Fibroblast of the aortic adventitia (primary cell): ENCODE results near the gene IPO4. TPM values are rescaled to one million over a fixed set of nuclear protein-coding genes. Genes with fewer than 3 reads are reported as not detected.
A peak's percentile ranks its signal among the peaks of the same experiment; 100 is the strongest.

Experiments used
- DNase-seq: peaks from one replicate; pipeline ENCODE4 v3.0.0-alpha.2; 2010; ENCODE audit warnings: low read depth
- H3K4me3 ChIP-seq: 2 replicates; pipeline ENCODE4 v1.5.1; 2011; ENCODE audit warnings: low read depth, mild to moderate bottlenecking, control low read depth, low read length, moderate library complexity
- total RNA-seq: library from RNA; depleted of rRNA; stranded (reverse); fragments of >200 nt; gene quantifications from 2 replicates; pipeline ENCODE4 v1.2.3, GENCODE V29; 2012; ENCODE audit warnings: low replicate concordance
- TF ChIP-seq, protein P1 (sequence below): IDR thresholded peaks from 2 replicates; pipeline ENCODE4 v1.5.1; 2011; ENCODE audit warnings: mild to moderate bottlenecking, low read length, control low read depth, inconsistent platforms; ENCODE audit not compliant: insufficient read depth

IPO4 gene
- total RNA-seq, 1 donor = 44.0 TPM

DNA sequence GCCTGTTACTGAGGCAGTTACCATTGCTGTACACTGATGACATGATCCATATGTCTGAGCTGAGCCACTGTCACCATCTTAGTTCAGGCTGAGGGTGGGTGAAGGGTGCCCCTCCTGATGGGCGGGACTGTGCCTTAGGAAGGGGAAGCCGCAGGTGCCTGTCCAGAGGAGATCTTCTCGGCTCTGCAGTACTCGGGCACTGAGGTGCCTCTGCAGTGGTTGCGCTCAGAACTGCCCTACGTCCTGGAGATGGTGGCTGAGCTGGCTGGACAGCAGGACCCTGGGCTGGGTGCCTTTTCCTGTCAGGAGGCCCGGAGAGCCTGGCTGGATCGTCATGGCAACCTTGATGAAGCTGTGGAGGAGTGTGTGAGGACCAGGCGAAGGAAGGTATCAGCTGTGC lies 37.6 kb downstream of the IPO4 start:
- no peak for DNase-seq
- H3K4me3 ChIP-seq = no peak overlapping the region
- TF ChIP-seq, protein P1, sequence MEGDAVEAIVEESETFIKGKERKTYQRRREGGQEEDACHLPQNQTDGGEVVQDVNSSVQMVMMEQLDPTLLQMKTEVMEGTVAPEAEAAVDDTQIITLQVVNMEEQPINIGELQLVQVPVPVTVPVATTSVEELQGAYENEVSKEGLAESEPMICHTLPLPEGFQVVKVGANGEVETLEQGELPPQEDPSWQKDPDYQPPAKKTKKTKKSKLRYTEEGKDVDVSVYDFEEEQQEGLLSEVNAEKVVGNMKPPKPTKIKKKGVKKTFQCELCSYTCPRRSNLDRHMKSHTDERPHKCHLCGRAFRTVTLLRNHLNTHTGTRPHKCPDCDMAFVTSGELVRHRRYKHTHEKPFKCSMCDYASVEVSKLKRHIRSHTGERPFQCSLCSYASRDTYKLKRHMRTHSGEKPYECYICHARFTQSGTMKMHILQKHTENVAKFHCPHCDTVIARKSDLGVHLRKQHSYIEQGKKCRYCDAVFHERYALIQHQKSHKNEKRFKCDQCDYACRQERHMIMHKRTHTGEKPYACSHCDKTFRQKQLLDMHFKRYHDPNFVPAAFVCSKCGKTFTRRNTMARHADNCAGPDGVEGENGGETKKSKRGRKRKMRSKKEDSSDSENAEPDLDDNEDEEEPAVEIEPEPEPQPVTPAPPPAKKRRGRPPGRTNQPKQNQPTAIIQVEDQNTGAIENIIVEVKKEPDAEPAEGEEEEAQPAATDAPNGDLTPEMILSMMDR = no peak

DNA sequence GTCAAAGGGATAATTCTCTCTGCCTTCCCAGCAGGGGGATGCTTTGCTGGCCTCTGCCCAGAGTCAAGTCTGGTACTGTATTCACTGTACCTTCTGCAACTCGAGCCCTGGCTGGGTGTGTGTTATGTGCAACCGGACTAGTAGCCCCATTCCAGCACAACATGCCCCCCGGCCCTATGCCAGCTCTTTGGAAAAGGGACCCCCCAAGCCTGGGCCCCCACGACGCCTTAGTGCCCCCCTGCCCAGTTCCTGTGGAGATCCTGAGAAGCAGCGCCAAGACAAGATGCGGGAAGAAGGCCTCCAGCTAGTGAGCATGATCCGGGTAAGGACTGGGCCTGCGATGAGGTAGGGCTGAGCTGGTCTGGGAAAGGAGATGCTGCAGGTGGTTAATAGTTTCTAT lies 38.0 kb downstream of the IPO4 start:
- DNase-seq = no peak
- TF ChIP-seq, protein P1 = no peak
- H3K4me3 ChIP-seq = no peak overlapping the region

DNA sequence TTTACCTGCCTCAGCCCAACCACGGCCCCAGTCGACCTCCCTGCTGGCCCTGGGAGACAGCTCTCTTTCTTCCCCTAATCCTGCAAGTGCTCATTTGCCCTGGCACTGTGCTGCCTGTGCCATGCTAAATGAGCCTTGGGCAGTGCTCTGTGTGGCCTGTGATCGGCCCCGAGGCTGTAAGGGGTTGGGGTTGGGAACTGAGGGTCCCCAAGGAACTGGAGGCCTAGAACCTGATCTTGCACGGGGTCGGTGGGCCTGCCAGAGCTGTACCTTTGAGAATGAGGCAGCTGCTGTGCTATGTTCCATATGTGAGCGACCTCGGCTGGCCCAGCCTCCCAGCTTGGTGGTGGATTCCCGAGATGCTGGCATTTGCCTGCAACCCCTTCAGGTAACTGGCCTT lies 38.6 kb downstream of the IPO4 start:
- TF ChIP-seq, protein P1 = no peak
- DNase-seq = no peak

DNA sequence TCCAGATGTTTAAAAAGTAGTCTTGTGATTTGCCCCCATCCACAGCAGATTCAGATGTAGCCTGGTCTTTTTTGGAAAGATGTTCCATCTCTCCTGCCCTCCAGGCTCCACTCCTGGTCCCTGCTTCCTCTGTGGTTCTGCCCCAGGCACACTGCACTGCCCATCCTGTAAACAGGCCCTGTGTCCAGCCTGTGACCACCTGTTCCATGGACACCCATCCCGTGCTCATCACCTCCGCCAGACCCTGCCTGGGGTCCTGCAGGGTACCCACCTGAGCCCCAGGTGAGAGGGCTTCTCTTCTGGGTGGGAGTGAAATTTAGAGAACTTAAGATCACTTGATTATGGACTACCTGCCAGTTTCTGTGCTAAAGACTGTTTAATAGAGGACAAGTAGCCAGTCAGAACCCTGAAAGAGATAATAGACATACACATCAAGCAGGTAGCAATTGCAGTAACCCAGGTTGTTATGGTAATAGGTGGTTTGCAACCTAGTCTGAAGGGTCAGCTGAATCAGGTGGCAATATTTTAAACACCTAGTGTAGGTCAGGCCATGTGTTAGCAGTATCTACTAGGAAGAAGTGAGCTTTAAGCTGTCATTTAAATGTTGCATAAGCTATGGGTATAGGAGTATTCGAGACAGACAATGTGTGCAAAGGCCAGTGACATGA lies 39.2 kb downstream of the IPO4 start:
- no peak overlapping the region for H3K4me3 ChIP-seq
- DNase-seq = no peak
- TF ChIP-seq, protein P1 = no peak

More for the DNA sequence above, 38.6 kb downstream of the IPO4 start:
- H3K4me3 ChIP-seq = no peak overlapping the region

DNA sequence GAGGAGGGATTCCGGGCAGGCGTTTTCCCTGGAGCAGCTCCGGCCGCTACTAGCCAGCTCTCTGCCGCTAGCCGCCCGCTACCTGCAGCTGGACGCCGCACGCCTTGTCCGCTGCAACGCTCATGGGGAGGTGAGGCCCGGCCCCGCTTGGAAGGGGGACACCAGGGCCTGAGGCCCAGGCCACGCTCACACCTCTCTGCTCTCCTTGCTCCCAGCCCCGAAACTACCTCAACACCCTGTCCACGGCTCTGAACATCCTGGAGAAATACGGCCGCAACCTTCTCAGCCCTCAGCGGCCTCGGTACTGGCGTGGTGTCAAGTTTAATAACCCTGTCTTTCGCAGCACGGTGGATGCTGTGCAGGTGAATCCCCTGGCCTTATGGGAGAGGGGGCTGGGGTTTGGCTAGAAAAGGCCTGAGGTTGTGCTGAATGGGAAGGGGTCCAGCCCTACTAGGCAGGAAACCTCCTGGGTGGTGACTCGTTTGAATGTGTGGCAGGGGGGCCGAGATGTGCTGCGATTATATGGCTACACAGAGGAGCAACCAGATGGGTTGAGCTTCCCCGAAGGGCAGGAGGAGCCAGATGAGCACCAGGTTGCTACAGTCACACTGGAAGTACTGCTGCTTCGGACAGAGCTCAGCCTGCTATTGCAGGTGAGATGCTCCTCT lies 40.7 kb downstream of the IPO4 start:
- DNase-seq = no peak
- peak overlapping the region; percentile 89 for H3K4me3 ChIP-seq

DNA sequence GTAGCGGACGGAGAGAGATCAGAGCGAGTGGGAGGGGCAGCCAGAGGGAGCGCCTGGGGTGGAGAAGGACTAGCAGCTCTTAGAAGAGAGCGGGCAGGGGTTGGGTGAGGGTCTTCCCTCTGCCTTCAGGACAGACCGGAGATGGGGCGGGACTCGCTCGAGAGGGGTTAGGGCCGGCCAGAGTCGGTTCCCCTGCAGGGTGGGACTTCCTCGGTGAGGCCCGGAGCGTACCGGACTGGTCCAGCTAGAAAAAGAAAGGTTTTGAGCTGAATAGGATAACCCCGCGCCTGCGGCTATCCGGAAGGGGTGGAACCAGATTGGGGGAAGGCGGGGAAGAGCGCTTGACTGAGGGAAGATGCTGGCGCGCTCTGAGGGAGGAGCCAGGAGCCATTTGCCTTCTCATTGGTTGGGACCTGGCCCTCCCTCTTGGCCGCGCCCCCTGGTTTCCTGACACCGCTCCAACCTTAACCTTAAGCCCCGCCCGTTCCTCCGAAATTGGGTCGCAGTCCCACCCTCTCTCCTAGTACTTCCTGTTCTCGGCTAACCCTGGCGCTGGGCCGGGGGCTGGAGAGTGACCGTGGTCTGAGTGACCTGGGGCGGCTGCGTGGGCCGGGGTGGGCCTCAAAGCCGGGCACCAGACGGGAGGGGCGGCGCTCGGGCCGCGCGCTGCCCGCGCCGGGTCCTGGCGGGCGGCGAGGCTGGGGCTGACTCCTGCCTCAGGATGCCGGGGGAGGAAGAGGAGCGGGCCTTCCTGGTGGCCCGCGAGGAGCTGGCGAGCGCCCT lies 41.4 kb downstream of the IPO4 start, which contains the start of gene RNF31:
Gene RNF31, plus strand, starts transcription at position 521 of the 783 bp plus-strand sequence. Its CDS starts 201 bp downstream, at position 722.
- TF ChIP-seq, protein P1 = no peak
- peak; percentile 98 for DNase-seq
- peak within 1 kb of the TSS; percentile 95 for H3K4me3 ChIP-seq

More for the DNA sequence above, 40.7 kb downstream of the IPO4 start:
- TF ChIP-seq, protein P1 = no peak
